ENCODE measurements around the gene MEIOB. TPM values are rescaled to one million over a fixed set of nuclear protein-coding genes. Genes with fewer than 3 reads are reported as not detected.
"Not testable (repeated sequence)": the region's sequence is repeated elsewhere in the genome, so short reads cannot be mapped to it uniquely, and the experiment has no call there.

Gene MEIOB
- total RNA-seq, 1 donor from 2014 or later: not detected

- Mint-ChIP-seq H3K27ac (no peak overlapping the region), H3K4me1 (peaks cover 7% of the 10 kb centered on the region), H3K4me3 (no peak overlapping the region), H3K27me3 (ENCODE audit: low read depth) (peaks cover 65% of the 10 kb centered on the region), H3K9me3 (peaks cover 3% of the 10 kb centered on the region), H3K36me3 (peaks cover 2% of the 10 kb centered on the region)
- TF ChIP-seq CTCF (IDR thresholded peaks at IDR 0.05; ENCODE audit: unreplicated experiment): no peak
- no peak for DNase-seq (ENCODE audit: low spot score in 2 of 2, unreplicated experiment in 2 of 2)
Measured at GRCh38 chr16:1877089-1877488, 5.1 kb upstream of the MEIOB start.

GRCh38 chr16:1876468-1876867, 4.5 kb upstream of the MEIOB start:
- Mint-ChIP-seq H3K9me3 (peaks cover 3% of the 10 kb centered on the region), H3K27me3 (ENCODE audit: low read depth) (peaks cover 63% of the 10 kb centered on the region), H3K4me3 (no peak overlapping the region), H3K36me3 (peaks cover 2% of the 10 kb centered on the region), H3K4me1 (peaks cover 7% of the 10 kb centered on the region), H3K27ac (no peak overlapping the region)
- no peak for TF ChIP-seq CTCF (IDR thresholded peaks at IDR 0.05; ENCODE audit: unreplicated experiment)
- DNase-seq (ENCODE audit: low spot score in 2 of 2, unreplicated experiment in 2 of 2): no peak

GRCh38 chr16:1876066-1876465, 4.1 kb upstream of the MEIOB start:
- not testable (repeated sequence) for H3K4me3 Mint-ChIP-seq; DNase-seq (ENCODE audit: low spot score in 2 of 2, unreplicated experiment in 2 of 2); H3K27ac Mint-ChIP-seq; H3K4me1 Mint-ChIP-seq; H3K36me3 Mint-ChIP-seq; H3K9me3 Mint-ChIP-seq
- peaks cover 63% of the 10 kb centered on the region for H3K27me3 Mint-ChIP-seq (ENCODE audit: low read depth)

GRCh38 chr16:1874854-1875253, 2.9 kb upstream of the MEIOB start:
- Mint-ChIP-seq H3K4me3 (no peak overlapping the region), H3K36me3 (peaks cover 2% of the 10 kb centered on the region), H3K4me1 (peaks cover 7% of the 10 kb centered on the region), H3K27me3 (ENCODE audit: low read depth) (peaks cover 72% of the 10 kb centered on the region), H3K27ac (no peak overlapping the region), H3K9me3 (peaks cover 3% of the 10 kb centered on the region)
- no peak for TF ChIP-seq CTCF (IDR thresholded peaks at IDR 0.05; ENCODE audit: unreplicated experiment)
- no peak for DNase-seq (ENCODE audit: low spot score in 2 of 2, unreplicated experiment in 2 of 2)

GRCh38 chr16:1870365-1871082, 1.4 kb downstream of the MEIOB start:
- TF ChIP-seq CTCF (IDR thresholded peaks at IDR 0.05; ENCODE audit: unreplicated experiment): no peak
- no peak for DNase-seq (ENCODE audit: low spot score in 2 of 2, unreplicated experiment in 2 of 2)
- peaks cover 58% of the 10 kb centered on the region for H3K27me3 Mint-ChIP-seq (ENCODE audit: low read depth)

GRCh38 chr16:1865902-1866690, 5.9 kb downstream of the MEIOB start:
- H3K9me3 Mint-ChIP-seq: no peaks in the 10 kb centered on the region
- no peaks in the 10 kb centered on the region for H3K36me3 Mint-ChIP-seq
- no peak for TF ChIP-seq CTCF (IDR thresholded peaks at IDR 0.05; ENCODE audit: unreplicated experiment)
- H3K27ac Mint-ChIP-seq: no peak overlapping the region
- no peak for DNase-seq (ENCODE audit: low spot score in 2 of 2, unreplicated experiment in 2 of 2)
- peaks cover 51% of the 10 kb centered on the region for H3K27me3 Mint-ChIP-seq (ENCODE audit: low read depth)
- H3K4me3 Mint-ChIP-seq: no peak overlapping the region
- no peaks in the 10 kb centered on the region for H3K4me1 Mint-ChIP-seq

More at GRCh38 chr16:1870365-1871082, 1.4 kb downstream of the MEIOB start:
- Mint-ChIP-seq H3K4me3 (no peak overlapping the region), H3K27ac (no peak overlapping the region), H3K36me3 (peaks cover 2% of the 10 kb centered on the region), H3K4me1 (peaks cover 2% of the 10 kb centered on the region), H3K9me3 (peaks cover 3% of the 10 kb centered on the region)

Measured in mesothelial cell of epicardium (in vitro differentiated cells).